HAP-1 (cell line): Measurements from ENCODE around the gene MLN.

Source experiments
- DNase-seq, 2 experiments: peaks; one replicate each; pipeline ENCODE4 v3.0.0-alpha.2; 2016 to 2020; ENCODE audit warnings: low spot score in 2 of 2
- H3K27me3 ChIP-seq: fragments of 250-450 bp; sonication (Bioruptor Pico); 2 replicates; pipeline ENCODE4 v1.5.1; 2020; ENCODE audit warnings: low read depth, mild to moderate bottlenecking, moderate library complexity
- H3K36me3 ChIP-seq: fragments of 250-450 bp; sonication (Bioruptor Pico); replicated peaks from 2 replicates; pipeline ENCODE4 v1.5.1; 2020; ENCODE audit warnings: mild to moderate bottlenecking
- H3K4me1 ChIP-seq: fragments of 250-450 bp; sonication (Bioruptor Pico); 2 replicates; pipeline ENCODE4 v1.5.1; 2020; ENCODE audit warnings: mild to moderate bottlenecking
- H3K4me3 ChIP-seq: fragments of 250-450 bp; sonication (Bioruptor Pico); 2 replicates; pipeline ENCODE4 v1.5.1; 2020; ENCODE audit warnings: mild to moderate bottlenecking, moderate library complexity
- H3K9me3 ChIP-seq: fragments of 250-450 bp; sonication (Bioruptor Pico); 2 replicates; pipeline ENCODE4 v1.5.1; 2020; ENCODE audit warnings: mild to moderate bottlenecking, moderate library complexity
- in situ Hi-C: fragments of 300-500 bp; cut with MboI; formaldehyde crosslinking; loops from 3 replicates; pipeline ENCODE4 v1.14.3; 2020; ENCODE audit warnings: low sequenced_read_pairs, inconsistent platforms, mixed read lengths

MLN gene

GRCh38 chr6:33828764-33829731 is 25.2 kb upstream of the MLN start:
- in situ Hi-C loops, result no loop called here
- no peak for DNase-seq
- H3K27me3 ChIP-seq, result no peaks in the 10 kb centered on the region

DNA sequence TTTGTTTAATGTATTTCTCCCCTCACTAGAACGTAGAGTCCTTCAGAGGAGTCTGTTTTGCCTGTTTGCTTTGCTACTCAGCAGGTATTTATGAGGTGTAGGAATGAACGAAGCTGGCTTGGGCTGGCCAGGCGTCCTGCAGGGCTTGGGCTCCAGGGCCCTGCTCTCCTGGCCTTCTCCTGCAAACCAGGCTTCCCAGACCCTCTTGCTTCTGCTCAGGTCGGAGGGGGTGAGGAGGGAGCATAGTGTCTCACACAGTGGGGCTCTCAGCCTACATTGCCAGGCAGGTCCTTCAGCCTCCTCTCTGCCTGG is 24.6 kb upstream of the MLN start:
- in situ Hi-C loops, result no loop called here
- no peaks in the 10 kb centered on the region for H3K27me3 ChIP-seq
- H3K4me1 ChIP-seq, result no peaks in the 10 kb centered on the region
- H3K36me3 ChIP-seq, result no peaks in the 10 kb centered on the region
- DNase-seq, result no peak
- no peaks in the 10 kb centered on the region for H3K9me3 ChIP-seq
- H3K4me3 ChIP-seq, result no peak overlapping the region

More at GRCh38 chr6:33828764-33829731, 25.2 kb upstream of the MLN start:
- H3K9me3 ChIP-seq, result no peaks in the 10 kb centered on the region
- no peaks in the 10 kb centered on the region for H3K4me1 ChIP-seq
- no peak overlapping the region for H3K4me3 ChIP-seq
- no peaks in the 10 kb centered on the region for H3K36me3 ChIP-seq

DNA sequence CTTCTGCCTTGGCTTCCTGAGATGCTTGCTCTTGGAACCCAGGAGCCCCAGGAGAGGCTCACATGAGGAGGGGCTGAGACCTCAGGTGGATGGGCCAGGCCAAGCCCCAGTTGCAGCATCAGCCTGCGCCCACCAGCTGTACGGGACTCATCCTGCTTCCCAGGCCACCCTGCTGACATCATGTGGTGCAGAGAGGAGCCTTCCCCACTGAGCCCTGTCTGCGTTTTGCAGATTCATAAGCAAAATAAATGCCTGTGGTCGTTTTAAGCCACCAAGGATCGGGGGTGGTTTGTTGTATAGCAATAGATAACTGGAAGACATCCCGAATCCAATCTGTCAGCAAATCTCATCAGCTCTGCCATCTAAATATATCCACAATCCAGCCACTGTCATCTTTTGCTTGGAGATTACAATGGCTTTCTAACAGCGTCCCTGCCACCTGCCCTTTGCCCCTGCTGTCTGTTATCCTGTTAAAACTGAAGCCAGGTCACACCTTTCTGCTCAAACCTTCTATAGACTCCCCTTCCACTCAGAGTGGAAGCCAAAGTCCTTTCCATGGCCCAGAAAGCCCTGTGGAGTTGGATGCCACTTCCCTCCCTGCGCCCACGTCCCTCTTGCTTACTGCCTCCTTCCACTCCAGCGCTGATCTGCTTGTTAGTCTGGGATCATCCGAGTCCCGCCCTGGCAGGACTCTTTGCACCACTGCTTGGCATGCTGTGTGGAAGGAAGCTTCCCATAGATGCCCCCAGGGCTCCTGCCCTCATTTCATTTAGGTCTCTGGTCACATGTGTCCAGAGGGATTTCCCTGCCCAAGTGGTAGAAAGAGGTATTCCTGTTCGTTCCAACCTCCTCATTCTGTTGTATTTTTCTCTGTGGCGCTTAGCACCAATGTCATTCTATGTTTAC is 24.0 kb upstream of the MLN start:
- no peak overlapping the region for H3K4me3 ChIP-seq
- H3K4me1 ChIP-seq, result no peaks in the 10 kb centered on the region
- in situ Hi-C loops, result no loop called here
- no peaks in the 10 kb centered on the region for H3K9me3 ChIP-seq
- no peaks in the 10 kb centered on the region for H3K36me3 ChIP-seq
- no peaks in the 10 kb centered on the region for H3K27me3 ChIP-seq
- DNase-seq, result no peak

GRCh38 chr6:33826537-33826936 is 22.7 kb upstream of the MLN start:
- no peak overlapping the region for H3K4me3 ChIP-seq
- DNase-seq, result no peak
- H3K27me3 ChIP-seq, result no peaks in the 10 kb centered on the region
- H3K36me3 ChIP-seq, result no peaks in the 10 kb centered on the region
- no peaks in the 10 kb centered on the region for H3K9me3 ChIP-seq
- no peaks in the 10 kb centered on the region for H3K4me1 ChIP-seq
- in situ Hi-C loops, result no loop called here

DNA sequence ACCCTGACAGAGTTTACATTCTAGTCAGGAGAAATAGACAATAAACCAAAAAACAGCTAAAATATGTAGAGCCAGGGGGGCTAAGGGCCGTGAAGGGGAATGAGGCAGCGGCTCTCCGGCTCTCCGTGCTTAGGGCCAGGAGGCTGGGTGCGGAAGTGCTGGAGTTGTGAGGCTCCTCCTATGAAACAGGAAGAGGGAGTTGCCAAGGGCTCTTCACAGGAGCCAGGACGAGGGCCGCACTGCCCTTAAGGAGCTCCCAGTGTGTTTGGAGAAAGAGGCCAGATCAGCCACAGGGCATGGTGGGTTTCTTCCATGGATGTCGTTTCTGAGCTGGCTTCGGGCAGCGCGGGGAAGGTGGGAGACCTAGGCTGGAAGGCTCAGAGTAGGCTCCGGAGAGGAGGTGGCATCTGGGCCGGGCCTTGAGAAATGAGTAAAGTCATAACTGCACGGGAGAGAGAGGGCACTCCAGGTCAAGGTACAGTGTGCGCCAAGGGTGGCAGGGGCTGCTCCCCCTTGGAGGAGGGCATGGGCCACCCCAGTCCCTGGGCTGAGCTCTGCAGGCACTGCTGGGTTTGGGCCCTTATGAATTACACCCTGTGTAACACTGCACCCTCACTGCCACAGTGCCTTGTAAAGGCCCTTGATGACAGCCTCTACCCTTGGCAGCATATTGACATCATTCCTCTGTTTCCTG is 20.8 kb upstream of the MLN start:
- Histone ChIP-seq H3K4me3 (no peak overlapping the region), H3K9me3 (no peaks in the 10 kb centered on the region), H3K36me3 (no peaks in the 10 kb centered on the region), H3K27me3 (no peaks in the 10 kb centered on the region), H3K4me1 (no peaks in the 10 kb centered on the region)
- DNase-seq, result no peak
- in situ Hi-C loops, result no loop called here

- no peak for DNase-seq
- no peaks in the 10 kb centered on the region for H3K36me3 ChIP-seq
- H3K4me3 ChIP-seq, result no peak overlapping the region
- in situ Hi-C loops, result no loop called here
- H3K27me3 ChIP-seq, result no peaks in the 10 kb centered on the region
- no peaks in the 10 kb centered on the region for H3K9me3 ChIP-seq
- H3K4me1 ChIP-seq, result no peaks in the 10 kb centered on the region
These were observed 20.0 kb upstream of the MLN start for GRCh38 chr6:33823806-33824205.

DNA sequence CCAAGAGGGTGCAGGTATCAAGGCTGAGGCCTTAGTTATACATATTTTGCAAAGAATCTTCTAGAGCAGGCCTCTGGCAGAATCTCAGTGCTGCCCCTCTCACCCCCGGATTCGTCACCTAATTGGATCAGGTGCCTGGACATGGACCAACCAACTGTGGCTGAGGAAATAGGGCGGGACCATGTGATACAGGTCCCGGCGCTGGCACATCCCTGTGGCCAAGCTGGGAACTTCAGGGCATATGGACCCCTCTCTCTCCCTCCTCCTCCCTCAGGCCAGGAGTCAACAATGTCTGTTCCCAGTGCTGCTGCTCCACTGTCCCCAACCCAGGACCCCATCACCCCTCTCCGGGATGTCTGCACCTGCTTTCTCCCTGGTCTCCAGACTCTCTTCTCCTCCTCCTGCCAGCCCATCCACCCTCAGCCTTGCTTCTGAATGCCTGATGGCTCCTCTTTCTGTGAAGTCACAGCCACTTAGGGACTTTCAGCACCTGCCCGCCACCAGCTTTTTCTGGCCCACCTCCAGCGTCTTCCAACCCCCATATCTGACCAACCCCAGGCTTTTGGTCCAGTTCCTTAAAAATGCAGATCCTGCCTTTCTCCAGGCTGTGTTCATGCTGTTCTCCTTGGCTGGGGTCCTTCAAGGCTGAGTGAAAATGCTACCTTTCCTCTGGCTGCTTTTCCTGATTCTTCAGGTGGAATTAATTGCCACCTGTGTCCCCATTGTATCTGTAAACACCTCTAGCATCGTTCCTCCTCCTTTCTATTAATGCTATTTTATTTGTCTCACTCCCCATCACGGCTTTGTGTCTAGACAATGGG is 19.0 kb upstream of the MLN start:
- Histone ChIP-seq H3K4me3 (no peak overlapping the region), H3K4me1 (no peaks in the 10 kb centered on the region), H3K9me3 (no peaks in the 10 kb centered on the region), H3K36me3 (no peaks in the 10 kb centered on the region), H3K27me3 (no peaks in the 10 kb centered on the region)
- in situ Hi-C loops, result no loop called here
- peak; percentile 60 to 81 for DNase-seq

- no peaks in the 10 kb centered on the region for H3K36me3 ChIP-seq
These were observed 17.1 kb upstream of the MLN start for GRCh38 chr6:33820784-33821520.

GRCh38 chr6:33820243-33820642 is 16.4 kb upstream of the MLN start:
- Histone ChIP-seq H3K9me3 (no peaks in the 10 kb centered on the region), H3K27me3 (peaks cover 6% of the 10 kb centered on the region; the same call in 1 of the 2 replicates), H3K4me3 (no peak overlapping the region), H3K36me3 (no peaks in the 10 kb centered on the region), H3K4me1 (no peaks in the 10 kb centered on the region)
- no peak for DNase-seq
- in situ Hi-C loops, result no loop called here

More at GRCh38 chr6:33820784-33821520, 17.1 kb upstream of the MLN start:
- no peak for DNase-seq
- Histone ChIP-seq H3K27me3 (peaks cover 3% of the 10 kb centered on the region; the same call in 1 of the 2 replicates), H3K4me1 (no peaks in the 10 kb centered on the region), H3K9me3 (no peaks in the 10 kb centered on the region), H3K4me3 (no peak overlapping the region)
- in situ Hi-C loops, result no loop called here

DNA sequence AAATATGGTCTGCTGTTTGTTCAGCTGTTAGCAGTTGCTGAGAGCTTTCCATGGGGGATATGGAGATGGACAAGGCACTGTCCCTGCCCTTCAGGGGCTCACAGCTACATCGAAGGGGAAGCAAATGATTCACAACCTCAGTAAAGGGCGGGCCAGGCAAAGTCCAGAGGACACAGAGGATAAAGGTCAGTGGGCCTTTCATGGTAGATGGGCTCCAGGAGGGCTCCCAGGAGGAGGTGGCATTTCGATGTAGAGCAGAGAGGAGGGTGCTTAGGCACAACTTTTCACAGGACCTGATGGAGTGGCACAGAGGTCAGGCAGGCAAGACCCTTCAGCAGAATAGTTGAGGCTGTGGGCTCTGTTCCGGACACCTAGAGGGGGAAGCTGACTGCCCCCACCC is 15.2 kb upstream of the MLN start:
- Histone ChIP-seq H3K27me3 (peaks cover 6% of the 10 kb centered on the region; the same call in 1 of the 2 replicates), H3K4me1 (no peaks in the 10 kb centered on the region), H3K36me3 (no peaks in the 10 kb centered on the region), H3K9me3 (no peaks in the 10 kb centered on the region), H3K4me3 (no peak overlapping the region)
- DNase-seq, result no peak
- in situ Hi-C loops, result no loop called here

GRCh38 chr6:33818293-33818692 is 14.5 kb upstream of the MLN start:
- H3K27me3 ChIP-seq, result peaks cover 6% of the 10 kb centered on the region; the same call in 1 of the 2 replicates
- no peaks in the 10 kb centered on the region for H3K4me1 ChIP-seq
- no peak overlapping the region for H3K4me3 ChIP-seq
- H3K36me3 ChIP-seq, result no peaks in the 10 kb centered on the region
- in situ Hi-C loops, result no loop called here
- DNase-seq, result no peak
- no peaks in the 10 kb centered on the region for H3K9me3 ChIP-seq

GRCh38 chr6:33817489-33817888 is 13.7 kb upstream of the MLN start:
- Histone ChIP-seq H3K9me3 (no peaks in the 10 kb centered on the region), H3K27me3 (peaks cover 6% of the 10 kb centered on the region; the same call in 1 of the 2 replicates), H3K36me3 (no peaks in the 10 kb centered on the region), H3K4me3 (no peak overlapping the region), H3K4me1 (no peaks in the 10 kb centered on the region; the same call in 1 of the 2 replicates)
- in situ Hi-C loops, result no loop called here
- no peak for DNase-seq
